HCT116 (cell line): ENCODE results near the gene ATP11B. TPM values are rescaled to one million over a fixed set of nuclear protein-coding genes. Genes with fewer than 3 reads are reported as not detected.

Experiments used
- ATAC-seq: fragments of 200-7000 bp; cut with Tn5 transposase; 2 replicates; pipeline ENCODE4 v1.9.1; 2020; ENCODE audit warnings: mild to moderate bottlenecking, moderate library complexity
- BruUV-seq: library from RNA; stranded (reverse); fragments of 400-500 nt; replicated peaks from 2 replicates; lab custom pipeline; 2021; lab: Mats Ljungman, UMichigan
- CTCF ChIA-PET: fragments of 300-600 bp; sonication (Branson Sonifier 250); formaldehyde crosslinking; loops from one replicate; lab custom pipeline; 2021; ENCODE audit warnings: antibody characterized with exemption; lab: Charles Lee
- POLR2A ChIA-PET: fragments of 300-600, 350-600 bp; sonication (Branson Sonifier 250); formaldehyde crosslinking; loops from one replicate; lab custom pipeline; 2021; ENCODE audit warnings: antibody characterized with exemption; lab: Charles Lee
- RAD21 ChIA-PET, 2 experiments: fragments of 300-600 bp; sonication (Branson Sonifier 250); formaldehyde crosslinking; loops; one replicate each; lab custom pipeline; 2023; ENCODE audit warnings: low total read pairs in 2 of 2; ENCODE audit not compliant: uncharacterized antibody in 2 of 2, unreplicated experiment in 2 of 2, low non-redundant PET in 1 of 2; lab: Charles Lee
- DNase-seq: peaks from one replicate; pipeline ENCODE4 v3.0.0-alpha.2; 2010; ENCODE audit warnings: low read depth, low spot score
- H2AFZ ChIP-seq: fragments of 200-600 bp; shearing (Covaris generic), sonication (generic); 2 replicates; pipeline ENCODE4 v1.6.1; 2017; ENCODE audit warnings: low read depth, mixed run types, mixed read lengths, antibody characterized with exemption, low read length; ENCODE audit not compliant: poor library complexity, severe bottlenecking
- H3K27ac ChIP-seq: 2 replicates; pipeline ENCODE4 v1.5.1; 2012; ENCODE audit warnings: low read depth, low read length
- H3K27me3 ChIP-seq: fragments of 200-600 bp; sonication (generic); 2 replicates; pipeline ENCODE4 v1.6.1; 2016; ENCODE audit warnings: mixed run types, low read length, mixed read lengths; ENCODE audit not compliant: insufficient read depth
- H3K36me3 ChIP-seq, 2 experiments: fragments of 200-500 bp in 1 of 2; fragments of 200-600 bp in 1 of 2; sonication (Bioruptor generic) in 1 of 2; sonication (generic) in 1 of 2; 2 replicates each; pipeline versions ENCODE4 v1.5.1 to v1.6.1; 2014 to 2016; ENCODE audit warnings: low read length in 2 of 2, inconsistent platforms in 1 of 2, mixed read lengths in 1 of 2, mixed run types in 1 of 2; ENCODE audit not compliant: insufficient read depth in 2 of 2, control insufficient read depth in 1 of 2
- H3K4me1 ChIP-seq, 2 experiments: fragments of 200-600 bp in 1 of 2; sonication (generic) in 1 of 2; 2 replicates each; pipeline versions ENCODE4 v1.5.1 to v1.6.1; 2012 to 2017; ENCODE audit warnings: low read length in 2 of 2, inconsistent platforms in 1 of 2, mild to moderate bottlenecking in 1 of 2, mixed read lengths in 1 of 2, mixed run types in 1 of 2, moderate library complexity in 1 of 2; ENCODE audit not compliant: insufficient read depth in 2 of 2, control insufficient read depth in 1 of 2
- H3K4me2 ChIP-seq: fragments of 200-600 bp; sonication (generic); 2 replicates; pipeline ENCODE4 v1.6.1; 2017; ENCODE audit warnings: mixed run types, low read length, mixed read lengths
- H3K4me3 ChIP-seq, 2 experiments: fragments of 200-600 bp in 1 of 2; sonication (generic) in 1 of 2; replicated peaks in 1 of 2; 2 replicates each; pipeline ENCODE4 v1.5.1; 2011 to 2016; ENCODE audit warnings: low read length in 2 of 2, control low read depth in 1 of 2, low read depth in 1 of 2, mild to moderate bottlenecking in 1 of 2, mixed read lengths in 1 of 2, mixed run types in 1 of 2
- H3K79me2 ChIP-seq: fragments of 200-600 bp; sonication (generic); 2 replicates; pipeline ENCODE4 v1.6.1; 2017; ENCODE audit warnings: mild to moderate bottlenecking, mixed run types, low read length, moderate library complexity, mixed read lengths; ENCODE audit not compliant: insufficient read depth
- H3K9ac ChIP-seq: fragments of 200-600 bp; sonication (generic); 2 replicates; pipeline ENCODE4 v1.6.1; 2016; ENCODE audit warnings: low read length, mixed read lengths
- H3K9me2 ChIP-seq: fragments of 200-600 bp; sonication (generic), shearing (Covaris generic); 2 replicates; pipeline ENCODE4 v1.6.1; 2017; ENCODE audit warnings: mixed run types, mild to moderate bottlenecking, moderate library complexity; ENCODE audit not compliant: insufficient read depth
- H3K9me3 ChIP-seq, 2 experiments: fragments of 200-500 bp in 1 of 2; fragments of 200-600 bp in 1 of 2; sonication (Bioruptor generic) in 1 of 2; sonication (generic) in 1 of 2; 2 replicates each; pipeline ENCODE4 v1.6.1; 2014 to 2017; ENCODE audit warnings: low read length in 2 of 2, mixed read lengths in 2 of 2, inconsistent platforms in 1 of 2, low read depth in 1 of 2, mild to moderate bottlenecking in 1 of 2, mixed run types in 1 of 2, moderate library complexity in 1 of 2; ENCODE audit not compliant: control insufficient read depth in 1 of 2, insufficient read depth in 1 of 2
- H4K20me1 ChIP-seq: fragments of 200-600 bp; sonication (generic), shearing (Covaris generic); 2 replicates; pipeline ENCODE4 v1.6.1; 2017; ENCODE audit warnings: mixed run types, mild to moderate bottlenecking, moderate library complexity; ENCODE audit not compliant: insufficient read depth
- CEBPB ChIP-seq: IDR thresholded peaks from 2 replicates; pipeline ENCODE4 v1.6.1; 2012; ENCODE audit warnings: low read depth
- EZH2 ChIP-seq: fragments of 200-600 bp; sonication (generic); IDR thresholded peaks from 2 replicates; pipeline ENCODE4 v1.6.1; 2017; ENCODE audit warnings: antibody characterized with exemption, mixed run types
- EZH2phosphoT487 ChIP-seq: fragments of 200-600 bp; IDR thresholded peaks from 2 replicates; pipeline ENCODE4 v1.6.1; 2018; ENCODE audit warnings: antibody characterized with exemption, borderline replicate concordance
- FOSL1 ChIP-seq: IDR thresholded peaks from 2 replicates; pipeline ENCODE4 v1.6.1; 2012; ENCODE audit warnings: low read depth
- JUND ChIP-seq: IDR thresholded peaks from 2 replicates; pipeline ENCODE4 v1.6.1; 2012
- MAX ChIP-seq: IDR thresholded peaks from 2 replicates; pipeline ENCODE4 v1.6.1; 2012
- POLR2A ChIP-seq: IDR thresholded peaks from 2 replicates; pipeline ENCODE4 v1.7.0; 2011; ENCODE audit warnings: borderline replicate concordance; ENCODE audit not compliant: insufficient read depth, insufficient read length; ENCODE audit errors: extremely low read depth
- POLR2AphosphoS5 ChIP-seq: IDR thresholded peaks from 2 replicates; pipeline ENCODE4 v1.6.1; 2011; ENCODE audit warnings: mild to moderate bottlenecking, low read depth, low read length, moderate library complexity
- RAD21 ChIP-seq: IDR thresholded peaks from 2 replicates; pipeline ENCODE4 v1.6.1; 2012; ENCODE audit warnings: low read depth, mild to moderate bottlenecking
- SIN3A ChIP-seq: IDR thresholded peaks from 2 replicates; pipeline ENCODE4 v1.6.1; 2012; ENCODE audit warnings: low read depth
- SRF ChIP-seq: IDR thresholded peaks from 2 replicates; pipeline ENCODE4 v1.6.1; 2012; ENCODE audit warnings: low read depth
- ZNF274 ChIP-seq: fragments of 200-500 bp; sonication (Bioruptor generic); IDR thresholded peaks from 2 replicates; pipeline ENCODE4 v1.6.1; 2014; ENCODE audit warnings: mild to moderate bottlenecking, low read depth, low read length, inconsistent platforms
- intact Hi-C: fragments of 100-400 bp; cut with micrococcal nuclease; formaldehyde crosslinking; loops from 2 replicates; pipeline ENCODE4 v1.10.0; 2022
- total RNA-seq: library from RNA; stranded (reverse); gene quantifications from one replicate; pipeline ENCODE4 v1.2.1, GENCODE V29; 2021; ENCODE audit not compliant: unreplicated experiment

The ATP11B gene
- total RNA-seq, 1 experiment from 2014 or later = 53.0 TPM

DNA sequence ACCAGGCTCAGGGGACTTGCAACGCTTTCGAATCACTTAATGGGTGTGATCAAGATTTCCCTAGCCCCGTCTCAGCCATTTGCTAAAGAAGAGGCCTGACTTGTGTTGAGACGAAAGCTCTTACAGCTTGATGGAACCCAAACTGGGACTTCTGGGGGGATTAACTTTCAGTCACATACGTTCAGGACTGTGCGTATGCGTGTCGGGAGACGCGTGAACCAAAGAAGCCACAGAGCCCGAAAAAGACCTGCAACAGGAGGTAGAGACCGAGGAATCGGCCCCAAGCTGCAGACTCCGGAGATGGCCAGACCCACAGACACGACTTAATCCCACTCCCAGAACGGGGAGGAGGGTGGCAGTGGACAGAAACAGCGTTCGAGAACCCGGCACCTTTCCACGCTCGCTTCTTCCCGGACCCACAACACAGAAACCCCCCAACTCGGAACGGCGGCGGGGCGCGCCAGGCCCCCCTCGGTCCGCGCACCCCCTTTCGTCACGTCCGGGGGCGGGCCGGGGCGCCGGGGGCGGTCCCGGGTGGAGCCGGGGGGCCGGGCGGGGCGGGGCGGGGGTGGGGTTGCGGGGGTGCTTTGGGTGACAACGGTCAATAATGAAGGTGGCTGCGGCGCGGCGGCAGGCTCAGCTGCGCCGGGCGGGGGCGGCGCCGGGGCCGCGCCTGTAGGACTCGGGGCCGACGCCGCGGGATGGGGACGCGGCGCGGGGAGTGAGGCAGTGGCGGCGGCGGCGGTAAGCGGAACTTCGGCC, at the start of gene ATP11B (continued):
- TF ChIP-seq RAD21 = no peak

GRCh38 chr3:182746959-182747358, 46.3 kb upstream of the ATP11B start:
- no peaks in the 10 kb centered on the region for H4K20me1 ChIP-seq
- no peak overlapping the region for H2AFZ ChIP-seq
- ChIA-PET POLR2A (no interaction called here), CTCF (no interaction called here), RAD21 (no interaction called here)
- ATAC-seq (no peak), DNase-seq (no peak)
- no peaks in the 10 kb centered on the region for H3K36me3 ChIP-seq
- no peaks in the 10 kb centered on the region for H3K4me1 ChIP-seq
- H3K27me3 ChIP-seq = no peaks in the 10 kb centered on the region
- H3K79me2 ChIP-seq = no peaks in the 10 kb centered on the region
- H3K9me3 ChIP-seq = no peaks in the 10 kb centered on the region
- H3K9me2 ChIP-seq = no peaks in the 10 kb centered on the region
- H3K9ac ChIP-seq = no peak overlapping the region
- no peak overlapping the region for H3K4me2 ChIP-seq
- no TSS peak for BruUV-seq
- H3K27ac ChIP-seq = no peak overlapping the region
- intact Hi-C loops = no loop called here
- no peak for TF ChIP-seq ZNF274
- no peak for TF ChIP-seq FOSL1
- no peak for TF ChIP-seq POLR2AphosphoS5
- no peak for TF ChIP-seq SRF
- no peak for TF ChIP-seq EZH2
- TF ChIP-seq JUND = no peak
- TF ChIP-seq CEBPB = no peak
- TF ChIP-seq POLR2A = no peak
- TF ChIP-seq SIN3A = no peak
- TF ChIP-seq EZH2phosphoT487 = no peak
- no peak for TF ChIP-seq MAX
- no peak overlapping the region for H3K4me3 ChIP-seq
